ENCODE measurements around the gene CROT. TPM values are rescaled to one million over a fixed set of nuclear protein-coding genes. Genes with fewer than 3 reads are reported as not detected.

CROT gene
- total RNA-seq, 1 donor from 2014 or later: 8.4 TPM

DNA sequence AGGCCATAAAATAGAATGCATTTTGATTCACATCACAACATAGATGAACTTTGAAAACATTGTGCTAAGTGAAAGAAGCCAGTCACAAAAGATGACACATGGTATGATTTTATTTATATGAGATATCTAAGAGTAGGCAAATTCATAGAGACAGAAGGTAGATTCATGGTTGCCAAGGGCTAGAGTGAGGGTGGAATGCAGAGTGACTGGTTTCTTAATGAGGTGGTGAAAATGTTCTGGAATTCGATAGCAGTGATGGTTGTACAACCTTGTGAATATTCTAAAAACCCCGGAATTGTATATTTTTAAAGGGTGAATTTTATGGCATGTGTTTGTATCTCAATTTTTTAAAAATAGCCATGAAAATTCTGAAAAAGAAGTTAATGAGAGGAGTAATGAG is 87.1 kb downstream of the CROT start:
- Histone ChIP-seq H3K4me3 (no peak overlapping the region), H3K9me3 (no peaks in the 10 kb centered on the region), H3K27me3 (no peaks in the 10 kb centered on the region), H3K27ac (no peak overlapping the region), H3K36me3 (no peaks in the 10 kb centered on the region), H3K4me1 (no peaks in the 10 kb centered on the region)
- TF ChIP-seq, protein P1, sequence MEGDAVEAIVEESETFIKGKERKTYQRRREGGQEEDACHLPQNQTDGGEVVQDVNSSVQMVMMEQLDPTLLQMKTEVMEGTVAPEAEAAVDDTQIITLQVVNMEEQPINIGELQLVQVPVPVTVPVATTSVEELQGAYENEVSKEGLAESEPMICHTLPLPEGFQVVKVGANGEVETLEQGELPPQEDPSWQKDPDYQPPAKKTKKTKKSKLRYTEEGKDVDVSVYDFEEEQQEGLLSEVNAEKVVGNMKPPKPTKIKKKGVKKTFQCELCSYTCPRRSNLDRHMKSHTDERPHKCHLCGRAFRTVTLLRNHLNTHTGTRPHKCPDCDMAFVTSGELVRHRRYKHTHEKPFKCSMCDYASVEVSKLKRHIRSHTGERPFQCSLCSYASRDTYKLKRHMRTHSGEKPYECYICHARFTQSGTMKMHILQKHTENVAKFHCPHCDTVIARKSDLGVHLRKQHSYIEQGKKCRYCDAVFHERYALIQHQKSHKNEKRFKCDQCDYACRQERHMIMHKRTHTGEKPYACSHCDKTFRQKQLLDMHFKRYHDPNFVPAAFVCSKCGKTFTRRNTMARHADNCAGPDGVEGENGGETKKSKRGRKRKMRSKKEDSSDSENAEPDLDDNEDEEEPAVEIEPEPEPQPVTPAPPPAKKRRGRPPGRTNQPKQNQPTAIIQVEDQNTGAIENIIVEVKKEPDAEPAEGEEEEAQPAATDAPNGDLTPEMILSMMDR (IDR thresholded peaks at IDR 0.05): no peak
- ATAC-seq (no peak), DNase-seq (no peak)
- intact Hi-C loops (cut with DNase I): no loop called here

DNA sequence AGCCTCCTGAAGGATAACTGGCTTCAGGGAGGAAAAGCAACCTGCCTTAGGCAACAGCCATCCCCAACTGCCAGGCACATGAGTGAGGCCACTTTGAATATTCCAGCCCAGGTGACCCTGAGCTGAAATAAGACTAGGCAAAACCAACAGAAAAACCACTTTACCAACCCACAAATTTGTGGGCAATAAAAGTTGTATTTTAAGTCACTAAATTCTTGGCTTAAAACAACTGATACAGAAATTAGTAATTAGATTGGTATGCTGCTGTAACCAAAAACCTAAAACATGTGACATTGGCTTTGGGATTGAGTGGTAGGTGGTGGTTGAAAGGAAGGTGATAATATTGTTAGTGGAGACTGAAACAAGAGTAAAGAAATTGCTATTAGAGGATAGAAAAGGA is 90.1 kb downstream of the CROT start:
- no peak overlapping the region for H3K4me3 ChIP-seq
- no peaks in the 10 kb centered on the region for H3K9me3 ChIP-seq
- no peaks in the 10 kb centered on the region for H3K4me1 ChIP-seq
- intact Hi-C loops (cut with DNase I): no loop called here
- no peak overlapping the region for H3K27ac ChIP-seq
- TF ChIP-seq, protein P1 (IDR thresholded peaks at IDR 0.05): no peak
- H3K36me3 ChIP-seq: no peaks in the 10 kb centered on the region
- ATAC-seq (no peak), DNase-seq (no peak)
- no peaks in the 10 kb centered on the region for H3K27me3 ChIP-seq

DNA sequence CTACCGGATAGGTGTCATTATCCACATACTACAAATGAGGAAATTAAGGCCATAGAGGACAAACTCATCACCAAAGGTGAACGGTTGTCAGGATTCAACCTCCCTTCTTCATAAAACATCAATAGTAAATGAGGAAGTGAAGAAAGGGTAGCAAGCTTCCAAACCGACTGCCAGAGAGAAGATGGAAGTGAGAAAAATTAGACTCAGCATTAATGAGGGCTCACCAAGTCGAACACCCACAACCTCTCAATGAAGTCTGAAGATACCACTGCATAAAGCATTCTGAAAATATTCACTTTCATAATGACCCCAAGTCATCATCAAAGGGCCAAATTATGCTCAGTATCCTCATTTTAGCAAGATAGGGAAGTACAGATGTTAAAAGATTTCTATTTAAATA is 100.4 kb downstream of the CROT start:
- H3K27me3 ChIP-seq: no peaks in the 10 kb centered on the region
- H3K36me3 ChIP-seq: no peaks in the 10 kb centered on the region
- TF ChIP-seq, protein P1 (IDR thresholded peaks at IDR 0.05): no peak
- no peak overlapping the region for H3K4me3 ChIP-seq
- ATAC-seq (no peak), DNase-seq (no peak)
- H3K27ac ChIP-seq: no peak overlapping the region
- intact Hi-C loops (cut with DNase I): no loop called here
- H3K4me1 ChIP-seq: no peaks in the 10 kb centered on the region
- H3K9me3 ChIP-seq: no peaks in the 10 kb centered on the region

DNA sequence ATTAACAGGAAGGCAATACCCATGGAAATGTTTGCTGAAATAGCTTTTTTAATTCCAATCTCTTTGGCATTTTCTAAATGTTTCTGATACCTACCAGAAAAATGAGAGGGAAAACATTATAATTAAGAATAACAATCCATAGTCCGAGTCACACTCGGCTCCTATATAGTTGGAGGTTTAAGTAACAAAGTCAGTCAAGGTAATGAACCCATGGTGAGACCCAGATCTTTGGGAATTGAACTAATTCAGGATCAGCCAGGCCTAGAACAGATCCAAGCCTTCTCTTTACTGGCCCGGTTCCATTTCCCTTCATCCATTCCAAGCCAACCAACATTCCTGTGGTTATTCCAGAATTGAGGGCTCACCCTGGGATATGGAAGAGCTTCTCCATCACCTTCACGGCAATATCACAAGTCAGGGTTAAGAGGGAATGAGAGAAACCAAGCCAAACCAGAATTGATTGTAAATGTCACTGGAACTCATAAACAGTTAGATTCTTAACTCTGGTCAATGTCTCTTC is 101.7 kb downstream of the CROT start:
- Histone ChIP-seq H3K4me3 (no peak overlapping the region), H3K27me3 (no peaks in the 10 kb centered on the region), H3K4me1 (no peaks in the 10 kb centered on the region), H3K36me3 (no peaks in the 10 kb centered on the region), H3K27ac (no peak overlapping the region), H3K9me3 (no peaks in the 10 kb centered on the region)
- TF ChIP-seq, protein P1 (IDR thresholded peaks at IDR 0.05): no peak
- DNase-seq (no peak), ATAC-seq (no peak)
- intact Hi-C loops (cut with DNase I): no loop called here

DNA sequence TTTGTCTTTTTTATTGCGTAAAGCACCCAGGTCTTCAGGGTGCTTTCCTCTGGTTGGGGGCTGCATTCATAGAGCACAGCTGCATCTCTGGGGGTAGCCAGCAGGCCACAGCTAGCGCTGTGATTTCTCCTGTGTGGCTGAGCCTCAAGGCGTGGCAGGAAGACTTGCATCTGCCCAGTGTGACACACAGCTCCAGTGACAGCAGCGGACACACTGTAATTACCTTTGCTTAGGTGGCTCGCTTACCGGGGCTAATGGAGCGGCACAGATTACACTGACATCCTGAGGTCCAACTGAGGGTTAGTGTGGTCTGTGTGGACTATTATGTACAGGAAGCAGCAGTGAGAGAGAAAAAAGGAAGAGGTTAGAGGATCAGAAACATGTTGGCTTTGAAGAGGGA is 102.9 kb downstream of the CROT start:
- no peak for ATAC-seq
- TF ChIP-seq, protein P1 (IDR thresholded peaks at IDR 0.05): no peak
- intact Hi-C loops (cut with DNase I): no loop called here

More for the DNA sequence above, 102.9 kb downstream of the CROT start:
- Histone ChIP-seq H3K27me3 (no peaks in the 10 kb centered on the region), H3K27ac (no peak overlapping the region), H3K4me1 (no peaks in the 10 kb centered on the region), H3K9me3 (no peaks in the 10 kb centered on the region), H3K4me3 (no peak overlapping the region), H3K36me3 (no peaks in the 10 kb centered on the region)
- no peak for DNase-seq

Other genes starting within 250 kb of the CROT start
- gene DMTF1, start 193.2 kb upstream of the CROT start, total RNA-seq: 82.8 TPM
- 108 TPM for gene TMEM243, start 125.9 kb upstream of the CROT start, total RNA-seq
- gene ABCB4, start 130.0 kb downstream of the CROT start, total RNA-seq: 0.41 TPM

All from upper lobe of right lung (tissue), 1 donor.